Uterus (tissue), 4 donors: ENCODE results near the gene RNF214. TPM values are rescaled to one million over a fixed set of nuclear protein-coding genes. Genes with fewer than 3 reads are reported as not detected.

ENCODE experiments used
- DNase-seq, 2 donors: peaks; one replicate each; pipeline ENCODE4 v3.0.0-alpha.2; 2019 to 2020
- H3K27ac ChIP-seq, 2 donors: fragments of 200-600 bp; sonication (generic); 1 replicate in 1 of 2; 2 replicates in 1 of 2; pipeline ENCODE4 v1.5.1; 2016 to 2018
- H3K27me3 ChIP-seq, 2 donors: fragments of 200-600 bp; sonication (generic); one replicate each; pipeline ENCODE4 v1.5.1; 2018 to 2019; ENCODE audit warnings: control low read depth in 1 of 2
- H3K36me3 ChIP-seq, 2 donors: fragments of 200-600 bp; sonication (generic); one replicate each; pipeline ENCODE4 v1.5.1; 2019; ENCODE audit warnings: control low read depth in 1 of 2
- H3K4me1 ChIP-seq, 2 donors: fragments of 200-600 bp; sonication (generic); one replicate each; pipeline ENCODE4 v1.5.1; 2018 to 2019; ENCODE audit warnings: control low read depth in 1 of 2
- H3K4me3 ChIP-seq, 2 donors: fragments of 200-600 bp; sonication (generic); 1 replicate in 1 of 2; 2 replicates in 1 of 2; pipeline ENCODE4 v1.5.1; 2018 to 2019; ENCODE audit warnings: mild to moderate bottlenecking in 1 of 2
- H3K9me3 ChIP-seq, 2 donors: fragments of 200-600 bp; sonication (generic); one replicate each; pipeline ENCODE4 v1.5.1; 2019; ENCODE audit warnings: control low read depth in 1 of 2
- POLR2A ChIP-seq, 2 donors: fragments of 450-650 bp; IDR thresholded peaks; one replicate each; pipeline ENCODE4 v1.6.1; 2016; ENCODE audit warnings: antibody characterized with exemption in 2 of 2, mild to moderate bottlenecking in 1 of 2, moderate library complexity in 1 of 2
- intact Hi-C: fragments of 100-400 bp; cut with DNase I; formaldehyde crosslinking; loops from one replicate; pipeline ENCODE4 v1.15.1; 2023; ENCODE audit warnings: low total_unique reads
- total RNA-seq, 4 donors: library from RNA; depleted of rRNA in 3 of 4; stranded (reverse); fragments of >200 nt in 3 of 4; gene quantifications; one replicate each; pipeline versions ENCODE4 v1.1.0 to v1.2.4, GENCODE V29; 2014 to 2023
- TF ChIP-seq, protein P1 (sequence below), 4 experiments: fragments of 200-600 bp in 2 of 4; fragments of 450-650 bp in 2 of 4; sonication (generic) in 2 of 4; IDR thresholded peaks; one replicate each; pipeline ENCODE4 v1.5.1; 2016 to 2019; ENCODE audit warnings: antibody characterized with exemption in 4 of 4, mild to moderate bottlenecking in 2 of 4, moderate library complexity in 1 of 4
- donor health status: DM: yes; HTN: yes; CAD: no.

RNF214 gene
- total RNA-seq, 4 donors from 2014 or later = 4.4 to 38.6 (median 11.4) TPM

DNA sequence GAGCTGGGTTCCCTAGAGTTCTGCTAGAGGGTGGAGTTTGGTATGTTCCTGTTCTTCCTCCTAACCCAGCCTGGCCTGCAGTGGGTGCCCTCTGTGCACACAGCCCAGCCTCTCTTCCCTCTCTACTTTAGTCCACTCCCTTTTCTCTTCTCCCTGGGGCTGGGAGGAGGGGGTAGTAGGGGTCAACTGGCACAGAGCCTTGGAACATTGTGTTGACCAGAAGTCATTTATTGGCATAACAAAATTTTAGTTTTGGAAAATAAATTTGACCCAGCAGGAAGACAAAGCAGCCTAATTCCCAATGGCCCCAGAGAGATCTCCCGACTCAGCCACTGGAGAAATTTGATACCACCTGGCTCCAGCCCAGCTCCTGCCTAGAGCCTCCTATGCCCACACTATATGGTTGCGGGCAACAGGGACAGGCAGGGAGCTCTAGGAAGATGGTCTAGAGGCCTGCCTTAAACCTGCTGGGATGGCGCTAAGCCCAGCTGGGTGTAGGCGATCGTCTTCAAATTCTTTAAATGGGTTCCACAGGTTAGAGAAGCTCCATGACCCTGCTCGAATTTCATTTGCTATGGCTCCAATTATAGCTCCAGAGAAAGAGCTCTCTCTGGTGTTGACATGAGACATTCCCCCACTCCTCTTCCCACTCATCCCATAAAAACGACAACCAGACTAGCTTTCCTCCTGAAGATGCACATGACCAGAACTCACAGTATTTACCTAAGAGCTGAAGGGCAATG is 10.5 kb upstream of the RNF214 start:
- Histone ChIP-seq H3K9me3 (no peaks in the 10 kb centered on the region), H3K4me3 (no peak overlapping the region), H3K27me3 (no peaks in the 10 kb centered on the region), H3K27ac (peak overlapping the region; percentile 93 to 94), H3K4me1 (peaks cover 29 to 40% of the 10 kb centered on the region in 2 donors), H3K36me3 (no peaks in the 10 kb centered on the region)
- TF ChIP-seq POLR2A (IDR thresholded peaks at IDR 0.05) = peak; percentile 11 to 23
- TF ChIP-seq, protein P1, sequence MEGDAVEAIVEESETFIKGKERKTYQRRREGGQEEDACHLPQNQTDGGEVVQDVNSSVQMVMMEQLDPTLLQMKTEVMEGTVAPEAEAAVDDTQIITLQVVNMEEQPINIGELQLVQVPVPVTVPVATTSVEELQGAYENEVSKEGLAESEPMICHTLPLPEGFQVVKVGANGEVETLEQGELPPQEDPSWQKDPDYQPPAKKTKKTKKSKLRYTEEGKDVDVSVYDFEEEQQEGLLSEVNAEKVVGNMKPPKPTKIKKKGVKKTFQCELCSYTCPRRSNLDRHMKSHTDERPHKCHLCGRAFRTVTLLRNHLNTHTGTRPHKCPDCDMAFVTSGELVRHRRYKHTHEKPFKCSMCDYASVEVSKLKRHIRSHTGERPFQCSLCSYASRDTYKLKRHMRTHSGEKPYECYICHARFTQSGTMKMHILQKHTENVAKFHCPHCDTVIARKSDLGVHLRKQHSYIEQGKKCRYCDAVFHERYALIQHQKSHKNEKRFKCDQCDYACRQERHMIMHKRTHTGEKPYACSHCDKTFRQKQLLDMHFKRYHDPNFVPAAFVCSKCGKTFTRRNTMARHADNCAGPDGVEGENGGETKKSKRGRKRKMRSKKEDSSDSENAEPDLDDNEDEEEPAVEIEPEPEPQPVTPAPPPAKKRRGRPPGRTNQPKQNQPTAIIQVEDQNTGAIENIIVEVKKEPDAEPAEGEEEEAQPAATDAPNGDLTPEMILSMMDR (IDR thresholded peaks at IDR 0.05) = peak in 3 of 4 experiments; percentile 9 to 15 (median 11)
- peak; percentile 79 to 86 for DNase-seq
- intact Hi-C loops = loop anchor here (10.0 kb wide), 1 partner anchor 427 kb away; the partner anchor contains the start of gene APOA5

DNA sequence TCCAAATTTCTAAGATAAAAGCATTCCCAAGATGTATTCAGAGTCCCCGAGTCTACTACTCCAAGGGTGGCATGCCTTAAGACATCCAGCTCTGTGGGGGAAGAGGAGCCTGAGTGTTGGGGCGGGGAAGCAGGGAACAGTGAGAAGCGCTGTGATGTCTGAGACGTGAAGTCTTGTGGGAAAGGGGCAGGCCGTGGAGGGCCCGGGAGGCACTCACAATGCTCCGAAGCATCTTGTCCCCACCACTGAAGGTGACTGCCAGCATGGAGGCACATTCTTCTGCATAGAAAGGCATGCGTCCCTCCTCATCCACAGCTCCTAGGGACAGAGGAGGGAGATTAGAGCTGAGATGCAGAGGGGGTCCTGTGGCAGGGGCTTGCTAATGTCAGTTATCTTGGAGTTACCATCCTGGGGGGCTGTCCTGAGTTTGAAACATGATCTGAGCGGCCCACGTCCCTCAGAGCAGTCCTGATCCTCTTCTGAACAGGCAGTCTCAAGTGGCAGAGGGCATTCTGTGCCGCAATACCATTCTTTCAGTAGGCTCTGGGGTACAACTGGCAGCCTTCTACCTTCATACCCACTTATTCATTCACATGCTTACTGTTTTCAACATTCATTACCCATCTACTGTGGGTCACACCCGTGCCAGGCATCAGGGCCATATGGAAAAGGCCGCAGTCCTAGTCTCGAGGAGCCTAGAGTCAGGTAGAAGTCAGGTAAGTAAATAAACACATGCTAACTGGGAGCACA is 9.3 kb upstream of the RNF214 start:
- H3K4me3 ChIP-seq = no peak overlapping the region
- H3K27ac ChIP-seq = peak overlapping the region; percentile 93 to 94
- intact Hi-C loops = loop anchor here (10.0 kb wide), 1 partner anchor 428 kb away; the partner anchor contains the start of gene APOA5
- TF ChIP-seq POLR2A (IDR thresholded peaks at IDR 0.05) = no peak
- TF ChIP-seq, protein P1 (IDR thresholded peaks at IDR 0.05) = no peak
- DNase-seq = peak; percentile 13 to 24
- peaks cover 29 to 40% of the 10 kb centered on the region in 2 donors for H3K4me1 ChIP-seq
- H3K36me3 ChIP-seq = no peaks in the 10 kb centered on the region
- no peaks in the 10 kb centered on the region for H3K27me3 ChIP-seq
- H3K9me3 ChIP-seq = no peaks in the 10 kb centered on the region

DNA sequence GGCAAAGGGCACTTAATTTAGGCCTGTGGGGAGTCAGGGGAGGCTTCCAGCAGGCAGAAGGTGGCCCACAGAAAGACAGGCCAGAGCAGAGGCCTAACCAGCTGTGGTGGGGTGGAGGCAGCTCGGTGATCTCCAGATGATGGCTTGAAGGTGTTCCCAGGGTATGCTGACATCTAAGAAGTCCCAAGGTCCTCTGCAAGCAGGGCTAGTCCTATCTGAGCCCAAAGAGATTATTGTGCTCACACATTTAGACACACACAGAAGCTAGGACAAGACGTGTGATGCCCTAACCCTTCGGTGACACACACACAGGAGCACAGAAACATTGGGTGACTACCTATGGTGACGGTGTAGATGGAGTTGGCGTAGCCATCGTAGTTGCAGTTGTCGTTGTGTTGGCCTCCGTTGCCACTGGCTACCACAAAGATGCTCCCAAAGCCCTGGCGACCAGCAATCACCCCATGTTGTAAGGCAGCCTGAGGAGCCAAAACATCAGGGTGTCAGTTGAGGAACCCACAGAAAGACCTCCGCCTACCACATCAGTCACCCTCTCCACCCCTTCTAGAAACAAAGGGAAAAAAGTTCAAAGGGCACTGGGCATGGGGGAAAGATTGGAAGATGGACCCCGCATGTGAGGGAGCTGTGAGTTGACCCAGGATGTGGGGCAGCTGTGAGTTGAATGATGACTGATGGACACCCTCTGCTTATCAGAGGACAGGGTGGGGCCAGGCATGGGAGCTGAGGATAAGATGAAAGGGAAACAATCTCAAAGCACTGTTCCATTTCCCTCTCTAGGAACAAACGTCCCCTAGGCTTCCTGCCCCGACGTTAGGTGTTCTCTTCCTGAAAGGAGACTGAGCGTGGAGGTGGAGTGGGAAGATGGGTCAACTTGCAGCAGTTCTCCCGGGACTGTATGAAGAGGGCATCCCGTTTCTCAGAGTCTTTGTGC is 8.5 kb upstream of the RNF214 start:
- H3K27ac ChIP-seq = peak overlapping the region; percentile 93 to 94
- peak in 1 of 2 donors; percentile 20 for DNase-seq

DNA sequence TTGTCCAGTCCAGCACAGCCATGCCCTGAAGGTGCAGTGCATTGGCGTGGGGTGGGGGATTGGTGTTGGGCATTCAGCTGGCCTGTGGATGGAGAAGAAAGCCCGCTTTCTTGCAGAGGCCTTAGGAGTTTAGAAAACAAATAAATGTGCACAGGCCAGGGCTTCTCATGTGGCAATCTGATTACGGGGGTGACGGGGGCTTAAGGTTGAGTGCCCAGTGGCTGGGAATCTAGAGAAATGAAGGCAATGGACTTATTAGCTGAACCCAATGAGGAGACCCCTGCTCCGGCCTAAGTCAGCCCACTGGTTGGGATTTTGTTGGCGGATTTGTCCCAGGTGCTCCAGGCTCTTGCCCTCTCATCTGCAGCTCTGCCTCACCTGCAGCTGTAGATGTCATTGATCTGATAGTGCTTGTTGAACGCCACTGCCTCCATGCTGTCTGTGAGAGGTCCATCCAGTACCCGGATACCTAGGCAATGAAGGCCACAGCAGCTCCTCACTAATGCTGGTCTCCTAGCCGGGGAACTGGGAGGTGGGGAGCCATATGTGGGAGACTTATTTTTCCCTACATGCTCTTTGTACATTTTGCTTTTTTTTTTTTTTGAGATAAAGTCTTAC is 6.8 kb upstream of the RNF214 start:
- DNase-seq = peak in 1 of 2 donors; percentile 20
- H3K4me3 ChIP-seq = no peak overlapping the region
- H3K36me3 ChIP-seq = no peaks in the 10 kb centered on the region
- H3K9me3 ChIP-seq = no peaks in the 10 kb centered on the region
- intact Hi-C loops = loop anchor here (5.0 to 10.0 kb wide), 2 partner anchors 43 to 431 kb away; partner anchors contain the start of gene APOA5
- no peaks in the 10 kb centered on the region for H3K27me3 ChIP-seq
- peaks cover 13 to 19% of the 10 kb centered on the region in 2 donors for H3K4me1 ChIP-seq
- TF ChIP-seq, protein P1 (IDR thresholded peaks at IDR 0.05) = no peak
- TF ChIP-seq POLR2A (IDR thresholded peaks at IDR 0.05) = no peak
- peak overlapping the region in 1 of 2 donors; percentile 94 for H3K27ac ChIP-seq

More for the DNA sequence above, 8.5 kb upstream of the RNF214 start:
- Histone ChIP-seq H3K9me3 (no peaks in the 10 kb centered on the region), H3K4me1 (peaks cover 27 to 35% of the 10 kb centered on the region in 2 donors), H3K27me3 (no peaks in the 10 kb centered on the region), H3K4me3 (no peak overlapping the region), H3K36me3 (no peaks in the 10 kb centered on the region)
- intact Hi-C loops = loop anchor here (10.0 kb wide), 1 partner anchor 429 kb away; the partner anchor contains the start of gene APOA5
- no peak for TF ChIP-seq POLR2A (IDR thresholded peaks at IDR 0.05)
- TF ChIP-seq, protein P1 (IDR thresholded peaks at IDR 0.05) = no peak
